DMS53 (cell line): ENCODE results near the gene MED13L.
A peak's percentile ranks its signal among the peaks of the same experiment; 100 is the strongest.

Source experiments
- DNase-seq: peaks from one replicate; lab custom pipeline; 2025; lab: John Stamatoyannopoulos, UW

The MED13L gene

GRCh38 chr12:115943630-115944391, 333.7 kb downstream of the MED13L start:
- DNase-seq = no peak

GRCh38 chr12:115943310-115943629, 334.2 kb downstream of the MED13L start:
- DNase-seq = no peak

- no peak for DNase-seq
These were observed 335.1 kb downstream of the MED13L start for GRCh38 chr12:115942346-115942745.

GRCh38 chr12:115941362-115941761, 336.1 kb downstream of the MED13L start:
- peak; percentile 61 for DNase-seq

- no peak for DNase-seq
These were observed 338.6 kb downstream of the MED13L start for GRCh38 chr12:115938794-115939377.

GRCh38 chr12:115936997-115937916, 340.2 kb downstream of the MED13L start:
- DNase-seq = no peak

- no peak for DNase-seq
These were observed 342.6 kb downstream of the MED13L start for GRCh38 chr12:115934877-115935276.

- no peak for DNase-seq
These were observed 343.4 kb downstream of the MED13L start for GRCh38 chr12:115934046-115934445.

- no peak for DNase-seq
These were observed 345.4 kb downstream of the MED13L start for GRCh38 chr12:115932066-115932465.

GRCh38 chr12:115930336-115930735, 347.2 kb downstream of the MED13L start:
- no peak for DNase-seq

GRCh38 chr12:115926037-115926670, 351.3 kb downstream of the MED13L start:
- DNase-seq = no peak

- peak; percentile 69 for DNase-seq
These were observed 353.6 kb downstream of the MED13L start for GRCh38 chr12:115923851-115924250.

GRCh38 chr12:115922952-115923564, 354.4 kb downstream of the MED13L start:
- peak; percentile 89 for DNase-seq

- no peak for DNase-seq
These were observed 356.9 kb downstream of the MED13L start for GRCh38 chr12:115920395-115921183.

- DNase-seq = no peak
These were observed 358.7 kb downstream of the MED13L start for GRCh38 chr12:115918763-115919162.

GRCh38 chr12:115916910-115917668, 360.4 kb downstream of the MED13L start:
- DNase-seq = peak; percentile 90

GRCh38 chr12:115914122-115914521, 363.4 kb downstream of the MED13L start:
- no peak for DNase-seq

- no peak for DNase-seq
These were observed 365.1 kb downstream of the MED13L start for GRCh38 chr12:115912440-115912839.

GRCh38 chr12:115911360-115911759, 366.1 kb downstream of the MED13L start:
- no peak for DNase-seq

- no peak for DNase-seq
These were observed 367.4 kb downstream of the MED13L start for GRCh38 chr12:115910057-115910456.
